Measurements from ENCODE around the gene ZNF195.
"Not testable (repeated sequence)": the region's sequence is repeated elsewhere in the genome, so short reads cannot be mapped to it uniquely, and the experiment has no call there.

DNA sequence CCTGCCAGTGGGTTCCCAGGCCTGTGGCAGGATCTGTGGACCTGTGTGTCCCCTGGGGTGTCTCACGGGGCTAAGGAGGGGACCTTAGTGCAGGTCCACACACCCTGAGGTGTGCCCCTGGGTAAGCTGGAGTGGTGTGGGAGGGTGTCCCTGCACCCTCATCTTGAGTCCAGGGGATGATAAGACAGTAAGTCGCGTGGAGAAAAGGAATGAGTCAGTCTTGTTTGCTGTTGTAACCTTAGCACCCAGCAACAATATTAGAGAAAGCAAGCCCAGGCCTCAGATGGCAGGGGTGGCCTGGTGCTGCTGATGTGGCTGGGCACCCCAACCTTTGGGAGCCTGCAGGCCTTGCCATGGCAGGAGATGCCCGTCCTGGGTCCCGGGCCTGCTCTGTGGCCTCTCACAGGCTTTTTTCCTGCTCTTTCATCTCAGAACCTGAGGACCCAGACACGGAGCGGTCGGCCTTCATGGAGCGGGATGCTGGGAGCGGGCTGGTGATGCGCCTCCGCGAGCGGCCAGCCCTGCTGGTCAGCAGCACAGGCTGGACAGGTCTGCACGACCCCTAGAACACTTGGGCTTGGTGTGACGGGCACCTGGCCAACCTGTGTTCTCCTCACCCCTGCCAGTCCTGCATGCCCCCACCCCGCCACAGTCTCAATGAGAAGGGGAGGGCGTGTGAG lies 23.4 kb upstream of the ZNF195 start:
- TF ChIP-seq, protein P1, sequence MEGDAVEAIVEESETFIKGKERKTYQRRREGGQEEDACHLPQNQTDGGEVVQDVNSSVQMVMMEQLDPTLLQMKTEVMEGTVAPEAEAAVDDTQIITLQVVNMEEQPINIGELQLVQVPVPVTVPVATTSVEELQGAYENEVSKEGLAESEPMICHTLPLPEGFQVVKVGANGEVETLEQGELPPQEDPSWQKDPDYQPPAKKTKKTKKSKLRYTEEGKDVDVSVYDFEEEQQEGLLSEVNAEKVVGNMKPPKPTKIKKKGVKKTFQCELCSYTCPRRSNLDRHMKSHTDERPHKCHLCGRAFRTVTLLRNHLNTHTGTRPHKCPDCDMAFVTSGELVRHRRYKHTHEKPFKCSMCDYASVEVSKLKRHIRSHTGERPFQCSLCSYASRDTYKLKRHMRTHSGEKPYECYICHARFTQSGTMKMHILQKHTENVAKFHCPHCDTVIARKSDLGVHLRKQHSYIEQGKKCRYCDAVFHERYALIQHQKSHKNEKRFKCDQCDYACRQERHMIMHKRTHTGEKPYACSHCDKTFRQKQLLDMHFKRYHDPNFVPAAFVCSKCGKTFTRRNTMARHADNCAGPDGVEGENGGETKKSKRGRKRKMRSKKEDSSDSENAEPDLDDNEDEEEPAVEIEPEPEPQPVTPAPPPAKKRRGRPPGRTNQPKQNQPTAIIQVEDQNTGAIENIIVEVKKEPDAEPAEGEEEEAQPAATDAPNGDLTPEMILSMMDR (conservative IDR thresholded peaks at IDR 0.05; ENCODE audit: low read depth, low read length), result not testable (repeated sequence)
- TF ChIP-seq EZH2 (IDR thresholded peaks at IDR 0.05; ENCODE audit: borderline replicate concordance, low read depth, low read length, poor library complexity, severe bottlenecking), result not testable (repeated sequence)

All from A673 (cell line).